HEK293T (cell line): Measurements from ENCODE around the gene CCL1.

Experiments used
- CTCF ChIA-PET: fragments of 350-600 bp; formaldehyde crosslinking; extraction: SDS; loops from one replicate; lab custom pipeline; 2021; ENCODE audit warnings: antibody characterized with exemption, inconsistent platforms; lab: Yijun Ruan, JAX
- POLR2A ChIA-PET: fragments of 350-600 bp; formaldehyde crosslinking; extraction: SDS; loops from one replicate; lab custom pipeline; 2020; ENCODE audit warnings: antibody characterized with exemption, inconsistent platforms; lab: Yijun Ruan, JAX
- DNase-seq: peaks from one replicate; pipeline ENCODE4 v3.0.0; 2012; ENCODE audit warnings: mixed read lengths; ENCODE audit errors: extremely low spot score
- ARNT ChIP-seq: fragments of 450-650 bp; IDR thresholded peaks from 2 replicates; pipeline ENCODE4 v1.6.1; 2017; ENCODE audit warnings: mild to moderate bottlenecking
- BHLHE40 ChIP-seq: fragments of 450-650 bp; IDR thresholded peaks from 2 replicates; pipeline ENCODE4 v1.6.1; 2016; ENCODE audit warnings: mild to moderate bottlenecking, moderate library complexity, borderline replicate concordance
- CTBP1 ChIP-seq: fragments of 450-650 bp; IDR thresholded peaks from 2 replicates; pipeline ENCODE4 v1.6.1; 2016; ENCODE audit warnings: borderline replicate concordance
- ELF4 ChIP-seq: fragments of 450-650 bp; IDR thresholded peaks from 2 replicates; pipeline ENCODE4 v1.6.1; 2017; ENCODE audit warnings: antibody characterized with exemption
- FOXA1 ChIP-seq: fragments of 450-650 bp; IDR thresholded peaks from 2 replicates; pipeline ENCODE4 v1.6.1; 2016; ENCODE audit warnings: mild to moderate bottlenecking
- FOXK2 ChIP-seq: fragments of 450-650 bp; IDR thresholded peaks from 2 replicates; pipeline ENCODE4 v1.6.1; 2016; ENCODE audit warnings: mild to moderate bottlenecking
- FOXM1 ChIP-seq: fragments of 450-650 bp; IDR thresholded peaks from 2 replicates; pipeline ENCODE4 v1.6.1; 2017; ENCODE audit warnings: mild to moderate bottlenecking, borderline replicate concordance
- HDGF ChIP-seq: fragments of 450-650 bp; IDR thresholded peaks from 2 replicates; pipeline ENCODE4 v1.6.1; 2017; ENCODE audit warnings: antibody characterized with exemption, borderline replicate concordance
- L3MBTL2 ChIP-seq: fragments of 450-650 bp; conservative IDR thresholded peaks from 2 replicates; pipeline ENCODE4 v1.6.1; 2016; ENCODE audit warnings: mild to moderate bottlenecking
- LEF1 ChIP-seq: fragments of 450-650 bp; IDR thresholded peaks from 2 replicates; pipeline ENCODE4 v1.6.1; 2017; ENCODE audit warnings: mild to moderate bottlenecking, borderline replicate concordance
- NFRKB ChIP-seq: fragments of 450-650 bp; IDR thresholded peaks from 2 replicates; pipeline ENCODE4 v1.6.1; 2016; ENCODE audit warnings: mild to moderate bottlenecking, moderate library complexity
- SP1 ChIP-seq: fragments of 450-650 bp; IDR thresholded peaks from 2 replicates; pipeline ENCODE4 v1.6.1; 2017
- SUZ12 ChIP-seq: fragments of 450-650 bp; IDR thresholded peaks from 2 replicates; pipeline ENCODE4 v1.6.1; 2016; ENCODE audit warnings: mild to moderate bottlenecking
- TARDBP ChIP-seq: fragments of 450-650 bp; IDR thresholded peaks from 2 replicates; pipeline ENCODE4 v1.6.1; 2016
- ZNF384 ChIP-seq: fragments of 450-650 bp; IDR thresholded peaks from 2 replicates; pipeline ENCODE4 v1.6.1; 2016
- TF ChIP-seq, protein P1 (sequence below): fragments of 450-650 bp; IDR thresholded peaks from 2 replicates; pipeline ENCODE4 v1.6.1; 2016

Gene CCL1

DNA sequence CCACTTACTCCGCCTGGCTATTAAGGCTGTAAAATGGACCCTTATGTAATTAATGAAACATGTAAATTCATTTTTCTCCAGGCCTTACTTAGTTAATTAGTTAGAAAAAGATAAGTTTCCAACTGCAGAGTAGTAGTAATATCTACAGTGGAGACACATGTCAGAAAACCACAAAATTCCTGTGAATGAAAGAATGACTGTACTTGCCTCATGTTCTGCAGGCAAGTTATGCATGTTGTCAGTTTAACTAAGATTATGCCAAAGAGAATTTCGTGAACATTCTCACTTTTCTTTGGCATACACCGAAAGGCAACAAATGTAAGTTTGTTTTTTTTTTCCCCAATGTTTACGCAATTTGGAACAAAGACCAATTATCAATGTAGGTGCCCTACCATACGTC, 16.8 kb upstream of the CCL1 start:
- no peak for DNase-seq
- ChIA-PET POLR2A (no interaction called here), CTCF (no interaction called here)
- no peak for TF ChIP-seq FOXM1
- TF ChIP-seq, protein P1, sequence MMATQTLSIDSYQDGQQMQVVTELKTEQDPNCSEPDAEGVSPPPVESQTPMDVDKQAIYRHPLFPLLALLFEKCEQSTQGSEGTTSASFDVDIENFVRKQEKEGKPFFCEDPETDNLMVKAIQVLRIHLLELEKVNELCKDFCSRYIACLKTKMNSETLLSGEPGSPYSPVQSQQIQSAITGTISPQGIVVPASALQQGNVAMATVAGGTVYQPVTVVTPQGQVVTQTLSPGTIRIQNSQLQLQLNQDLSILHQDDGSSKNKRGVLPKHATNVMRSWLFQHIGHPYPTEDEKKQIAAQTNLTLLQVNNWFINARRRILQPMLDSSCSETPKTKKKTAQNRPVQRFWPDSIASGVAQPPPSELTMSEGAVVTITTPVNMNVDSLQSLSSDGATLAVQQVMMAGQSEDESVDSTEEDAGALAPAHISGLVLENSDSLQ = no peak
- TF ChIP-seq FOXK2 = no peak
- TF ChIP-seq ELF4 = no peak
- TF ChIP-seq LEF1 = no peak
- no peak for TF ChIP-seq SUZ12
- no peak for TF ChIP-seq TARDBP
- TF ChIP-seq ARNT = no peak
- no peak for TF ChIP-seq NFRKB
- no peak for TF ChIP-seq FOXA1
- TF ChIP-seq CTBP1 = no peak
- no peak for TF ChIP-seq L3MBTL2
- no peak for TF ChIP-seq HDGF
- TF ChIP-seq BHLHE40 = no peak
- no peak for TF ChIP-seq ZNF384
- TF ChIP-seq SP1 = no peak

DNA sequence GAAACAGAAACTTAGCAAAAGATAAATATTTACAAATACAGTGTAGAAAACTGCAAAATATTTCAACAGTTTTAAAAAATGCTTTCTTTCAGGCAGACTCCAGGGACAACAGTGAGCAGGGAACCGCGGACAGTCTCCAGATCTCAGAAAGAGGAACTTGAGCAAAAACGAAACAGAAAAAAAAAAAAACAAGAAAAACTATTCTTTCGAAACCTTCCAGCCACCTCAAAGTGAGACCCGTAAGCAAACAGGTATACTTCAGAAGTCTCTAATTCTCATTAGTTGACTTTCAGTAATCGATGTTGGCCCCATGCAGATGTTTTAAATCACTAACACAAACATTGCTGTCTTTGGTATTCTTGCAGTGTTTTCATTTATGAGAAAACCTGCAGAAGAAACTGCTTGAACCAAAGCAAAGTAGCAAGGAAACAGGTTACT, 15.7 kb upstream of the CCL1 start:
- TF ChIP-seq SP1 (no peak), FOXA1 (no peak), SUZ12 (no peak), ELF4 (no peak), L3MBTL2 (no peak), ZNF384 (no peak), ARNT (no peak), TARDBP (no peak), FOXM1 (no peak), BHLHE40 (no peak), HDGF (no peak), CTBP1 (no peak), NFRKB (no peak), FOXK2 (no peak), LEF1 (no peak)
- TF ChIP-seq, protein P1 = no peak
- DNase-seq = no peak
- CTCF ChIA-PET = no interaction called here
- POLR2A ChIA-PET = no interaction called here

DNA sequence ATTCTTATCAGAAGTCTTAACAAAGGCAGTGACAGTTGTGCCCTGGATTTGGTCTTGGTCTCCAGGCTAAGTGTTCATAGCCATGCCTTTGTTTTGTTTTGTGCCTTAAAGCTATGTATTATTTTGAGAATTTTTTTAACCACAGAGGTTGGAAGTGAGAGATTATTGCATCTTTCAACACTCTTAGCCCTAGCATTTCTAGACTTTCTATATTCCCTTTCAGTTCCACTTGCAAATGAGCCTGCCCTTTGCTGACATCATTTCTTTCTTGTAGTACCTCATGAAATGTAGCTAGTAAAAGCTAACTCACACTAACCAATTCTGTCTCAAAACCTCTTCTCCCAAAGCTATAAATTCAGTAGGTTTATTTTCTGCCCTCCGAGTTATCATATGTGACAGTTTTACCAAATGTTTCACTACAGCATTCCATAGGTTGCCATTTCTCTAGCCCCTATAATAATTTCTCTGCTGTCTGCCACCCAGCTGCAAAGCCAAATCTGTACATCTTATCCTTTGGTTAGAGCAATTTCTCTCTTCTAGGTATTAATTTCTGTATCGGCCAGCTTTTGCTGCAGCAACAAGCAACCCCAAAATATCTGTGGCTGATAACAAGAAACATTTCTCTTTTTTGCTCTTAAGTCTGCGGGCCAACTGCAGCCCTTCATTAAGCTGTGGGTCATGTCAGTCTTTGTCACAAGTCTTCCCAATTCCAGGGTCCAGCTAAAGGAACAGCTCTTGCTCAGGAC, 14.2 kb upstream of the CCL1 start:
- ChIA-PET CTCF (interaction anchor here (1.8 kb wide), 1 partner anchor 15 kb away, joined by 7 read pairs; no protein-coding TSS in a partner anchor), POLR2A (no interaction called here)
- TF ChIP-seq BHLHE40 = no peak
- TF ChIP-seq FOXK2 = no peak
- no peak for TF ChIP-seq SP1
- no peak for TF ChIP-seq L3MBTL2
- TF ChIP-seq SUZ12 = no peak
- TF ChIP-seq LEF1 = no peak
- no peak for TF ChIP-seq ELF4
- TF ChIP-seq CTBP1 = no peak
- TF ChIP-seq ARNT = no peak
- TF ChIP-seq, protein P1 = no peak
- TF ChIP-seq TARDBP = no peak
- TF ChIP-seq ZNF384 = no peak
- no peak for TF ChIP-seq FOXM1
- TF ChIP-seq FOXA1 = no peak
- TF ChIP-seq HDGF = no peak
- no peak for TF ChIP-seq NFRKB
- no peak for DNase-seq

DNA sequence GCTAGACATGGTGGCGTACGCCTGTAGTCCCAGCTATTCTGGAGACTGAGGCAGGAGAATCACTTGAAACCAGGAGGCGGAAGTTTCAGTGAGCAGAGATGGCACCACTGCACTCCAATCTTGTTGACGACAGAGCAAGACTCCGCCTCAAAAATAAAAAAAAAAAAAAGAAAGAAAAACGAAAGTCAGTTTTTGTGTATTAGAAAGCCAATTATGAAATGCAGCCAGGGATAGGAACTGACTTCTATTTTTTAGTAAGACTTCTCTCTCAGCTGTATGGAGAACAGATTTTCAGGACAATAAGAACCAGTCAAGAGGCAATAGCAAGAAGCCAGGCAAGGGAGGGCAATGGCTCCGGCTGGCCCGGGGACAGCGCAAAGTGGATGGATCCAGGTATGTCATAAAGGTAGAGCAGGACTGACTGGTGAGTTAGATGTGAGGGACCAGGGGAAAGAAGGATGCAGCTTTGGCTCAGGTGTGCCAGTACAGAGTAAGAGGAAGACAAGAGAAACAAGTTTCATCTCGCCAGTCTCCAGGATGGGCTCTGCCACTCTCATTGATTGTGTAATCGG, 12.5 kb upstream of the CCL1 start:
- TF ChIP-seq FOXA1 (no peak), FOXK2 (no peak), NFRKB (no peak), HDGF (no peak), TARDBP (no peak), ELF4 (no peak), SP1 (no peak), L3MBTL2 (no peak), ZNF384 (no peak), ARNT (no peak), LEF1 (no peak), SUZ12 (no peak), BHLHE40 (no peak), CTBP1 (no peak), FOXM1 (no peak)
- TF ChIP-seq, protein P1 = no peak
- ChIA-PET CTCF (no interaction called here), POLR2A (no interaction called here)
- no peak for DNase-seq

DNA sequence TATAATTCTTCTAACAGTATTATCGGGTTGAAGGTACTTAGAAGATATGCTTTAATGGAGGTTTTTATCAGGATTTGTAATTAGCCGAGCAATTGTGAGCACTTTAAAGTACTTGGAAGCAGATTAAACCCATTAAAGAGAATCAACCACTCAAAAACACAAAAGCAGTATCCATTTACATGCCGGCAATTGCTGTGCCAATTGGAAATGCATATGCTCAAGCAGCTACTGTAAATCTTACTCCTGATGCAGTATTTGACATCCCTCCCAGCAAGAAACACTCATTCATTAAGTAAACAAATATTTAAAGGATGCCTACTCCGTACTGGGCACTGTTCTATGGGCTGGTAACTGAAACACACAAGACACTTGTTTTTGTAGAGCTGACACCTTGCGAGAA, 11.4 kb upstream of the CCL1 start:
- no peak for TF ChIP-seq L3MBTL2
- no peak for TF ChIP-seq BHLHE40
- TF ChIP-seq, protein P1 = no peak
- no peak for TF ChIP-seq FOXM1
- TF ChIP-seq CTBP1 = no peak
- TF ChIP-seq ELF4 = no peak
- TF ChIP-seq FOXA1 = no peak
- no peak for TF ChIP-seq HDGF
- TF ChIP-seq ARNT = no peak
- no peak for TF ChIP-seq SP1
- no peak for TF ChIP-seq SUZ12
- TF ChIP-seq ZNF384 = no peak
- no peak for TF ChIP-seq TARDBP
- no peak for TF ChIP-seq LEF1
- CTCF ChIA-PET = no interaction called here
- DNase-seq = no peak
- POLR2A ChIA-PET = no interaction called here
